Suppressor macrophage treated with lipopolysaccharide for 4 hours (primary cell): ENCODE data around the gene OR51B4.
"Not testable (repeated sequence)": the region's sequence is repeated elsewhere in the genome, so short reads cannot be mapped to it uniquely, and the experiment has no call there.

Source experiments
- DNase-seq: peaks from one replicate; pipeline ENCODE4 v3.0.0-alpha.2; 2020

Gene OR51B4

GRCh38 chr11:5269715-5270147 is 32.0 kb downstream of the OR51B4 start, which contains the start of gene HBE1:
TSS of gene HBE1 (minus strand) at chr11:5269945. CDS start at chr11:5269890, 55 bp downstream.
- DNase-seq, result no peak

GRCh38 chr11:5267033-5267563 is 34.6 kb downstream of the OR51B4 start:
- DNase-seq, result no peak

GRCh38 chr11:5266609-5267008 is 35.1 kb downstream of the OR51B4 start:
- no peak for DNase-seq

- DNase-seq, result no peak
These were observed 35.9 kb downstream of the OR51B4 start for GRCh38 chr11:5265832-5266231.

GRCh38 chr11:5258543-5259262 is 43.0 kb downstream of the OR51B4 start:
- no peak for DNase-seq

DNA sequence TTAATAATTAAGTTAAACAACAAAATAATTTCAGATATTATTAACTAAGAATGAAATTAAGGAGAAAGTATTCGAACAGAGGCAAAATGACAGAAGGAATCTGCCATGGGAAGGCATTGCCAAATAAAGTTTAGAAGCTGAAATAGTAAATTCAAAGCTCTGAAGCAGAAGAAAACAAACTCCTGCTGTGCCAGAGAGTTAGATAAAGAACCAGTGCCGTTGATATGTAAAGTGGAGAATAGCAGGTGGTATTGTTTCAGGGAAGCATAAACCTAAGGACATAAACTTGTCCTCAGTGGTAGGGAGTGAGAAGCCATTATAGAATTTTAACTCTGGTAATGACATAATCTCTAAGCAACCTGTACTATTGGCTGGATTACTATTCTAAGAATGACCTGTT is 44.5 kb downstream of the OR51B4 start:
- no peak for DNase-seq

GRCh38 chr11:5254646-5255413 is 46.9 kb downstream of the OR51B4 start, which contains the start of gene HBG2:
TSS of gene HBG2 (minus strand) at chr11:5254781. CDS start at chr11:5254728, 53 bp downstream.
- not testable (repeated sequence) for DNase-seq

- DNase-seq, result not testable (repeated sequence)
These were observed 47.7 kb downstream of the OR51B4 start for GRCh38 chr11:5254023-5254422.

GRCh38 chr11:5253440-5253839 is 48.3 kb downstream of the OR51B4 start:
- not testable (repeated sequence) for DNase-seq

GRCh38 chr11:5252919-5253265 is 48.9 kb downstream of the OR51B4 start:
- DNase-seq, result no peak

DNA sequence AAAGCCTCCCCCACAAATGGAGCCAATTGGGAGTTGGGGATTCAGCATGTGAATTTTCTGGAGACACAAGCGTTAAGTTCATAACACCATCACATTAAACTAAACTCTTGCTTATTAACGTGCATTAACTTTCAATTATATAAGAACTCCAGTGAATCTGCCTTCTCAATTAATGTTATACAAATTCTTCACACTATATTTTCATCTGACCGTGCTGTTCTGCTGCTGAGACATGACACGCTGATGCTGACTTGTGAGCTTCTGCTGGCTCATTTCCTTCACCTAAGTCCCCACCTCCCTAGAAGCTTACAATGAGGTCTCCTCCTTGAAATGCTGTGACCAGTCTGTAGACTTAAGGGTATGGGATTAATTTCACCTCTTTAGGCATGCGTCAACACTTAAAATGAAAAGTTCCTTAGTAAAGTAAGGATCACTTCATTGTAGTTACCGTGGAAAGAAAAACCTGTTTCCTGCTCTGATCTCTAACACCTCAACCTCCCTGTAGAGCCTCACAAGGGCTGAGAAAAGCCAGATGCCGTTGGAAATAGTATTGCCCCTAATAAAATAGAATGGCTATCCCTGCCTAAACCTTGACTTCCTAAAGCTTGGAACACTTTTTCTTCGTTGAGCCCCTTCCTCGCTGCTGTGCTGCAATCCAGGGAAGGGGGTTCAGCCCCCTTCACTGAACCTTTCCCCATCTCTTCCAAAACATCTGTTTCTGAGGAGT is 49.4 kb downstream of the OR51B4 start:
- no peak for DNase-seq

DNA sequence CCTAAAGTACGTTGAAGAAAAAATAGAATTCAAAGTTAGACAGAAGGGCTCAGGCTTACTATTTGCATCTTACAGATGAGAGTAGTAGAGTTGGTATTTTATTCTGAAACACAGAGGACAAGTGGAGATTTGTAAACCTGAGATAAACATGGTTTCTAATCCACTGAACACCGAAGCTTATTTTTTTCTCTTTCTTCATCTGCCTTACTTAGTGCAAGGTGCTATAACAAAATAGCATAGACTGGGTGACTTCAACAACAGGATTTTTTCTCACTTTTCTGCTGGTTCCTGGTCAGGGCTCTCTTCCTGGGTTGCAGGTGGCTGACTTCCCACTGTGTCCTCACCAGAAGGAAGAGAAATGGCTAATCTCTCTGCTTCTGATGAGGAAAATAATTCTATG is 50.0 kb downstream of the OR51B4 start:
- DNase-seq, result no peak
